HG02840 (cell line): ENCODE data around the gene FAM114A2.
"Not testable (repeated sequence)": the region's sequence is repeated elsewhere in the genome, so short reads cannot be mapped to it uniquely, and the experiment has no call there.

Source experiments
- ATAC-seq: cut with Tn5 transposase; IDR thresholded peaks from one replicate; pipeline ENCODE4 v1.9.1; 2021; ENCODE audit warnings: mild to moderate bottlenecking, moderate library complexity, moderate number of reproducible peaks; ENCODE audit not compliant: unreplicated experiment, low FRiP score

FAM114A2 gene

DNA sequence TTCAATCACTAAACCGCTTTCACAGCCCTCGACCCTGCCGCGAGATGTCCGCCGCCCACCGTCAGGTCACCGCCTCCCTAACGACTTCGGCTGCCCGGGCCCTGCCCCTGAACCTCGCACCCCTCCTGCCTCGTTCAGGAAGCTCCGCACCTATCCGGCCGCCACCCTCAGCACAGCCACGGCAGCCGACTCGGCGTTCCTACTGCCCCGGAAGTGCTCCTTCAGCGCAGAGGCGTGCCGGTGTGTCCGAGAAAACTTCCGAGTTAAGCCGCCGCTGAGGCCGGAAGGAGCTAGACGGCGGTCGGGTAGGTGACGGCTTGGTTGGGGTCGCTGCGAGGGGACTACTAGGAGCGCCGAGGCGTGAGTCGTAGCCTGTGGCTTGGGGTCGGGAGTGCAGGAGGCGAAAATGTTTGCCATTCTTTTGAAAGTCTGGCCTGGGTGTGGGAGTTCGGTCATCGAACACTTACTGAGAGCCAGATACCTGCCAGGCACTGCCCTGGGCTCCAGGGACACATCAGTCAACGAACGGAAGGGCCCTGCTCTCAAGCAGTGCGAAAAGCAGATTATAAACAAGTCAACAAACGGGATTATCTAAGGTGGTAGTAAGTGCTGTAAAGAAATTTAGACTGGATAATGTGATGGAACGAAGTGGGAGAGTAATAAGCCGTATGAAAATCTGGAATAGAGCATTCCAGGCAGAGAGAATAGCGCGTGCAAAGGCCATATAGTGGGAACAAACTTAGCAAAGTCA, at the start of gene FAM114A2, which contains the start of gene MFAP3:
FAM114A2 (minus strand) TSS at position 204 of the 751 bp plus-strand sequence. CDS start 3,957 bp downstream, outside the sequence.
MFAP3 (plus strand) TSS at position 261 of the 751 bp plus-strand sequence. CDS start 10,756 bp downstream, outside the sequence.
- peak; percentile 96 for ATAC-seq

DNA sequence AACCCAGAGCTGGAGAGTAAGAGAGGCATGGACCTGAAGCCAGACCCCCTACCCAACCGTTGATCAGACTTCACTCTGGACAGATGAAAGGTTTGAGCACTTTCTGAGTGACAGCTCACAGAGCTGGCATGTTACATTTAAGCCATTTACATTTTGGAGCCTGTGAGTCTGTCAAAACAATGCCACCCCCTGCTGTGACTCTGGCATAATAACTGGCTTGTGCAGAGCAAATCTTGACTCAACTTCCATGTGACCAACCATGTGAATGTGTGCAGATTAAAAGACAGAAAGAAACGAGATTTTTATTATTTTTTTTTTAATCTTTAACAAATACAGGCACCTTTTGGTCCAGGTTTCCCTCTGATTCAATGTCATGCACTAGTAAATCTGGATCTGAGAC, 48.5 kb upstream of the FAM114A2 start:
- no peak for ATAC-seq

DNA sequence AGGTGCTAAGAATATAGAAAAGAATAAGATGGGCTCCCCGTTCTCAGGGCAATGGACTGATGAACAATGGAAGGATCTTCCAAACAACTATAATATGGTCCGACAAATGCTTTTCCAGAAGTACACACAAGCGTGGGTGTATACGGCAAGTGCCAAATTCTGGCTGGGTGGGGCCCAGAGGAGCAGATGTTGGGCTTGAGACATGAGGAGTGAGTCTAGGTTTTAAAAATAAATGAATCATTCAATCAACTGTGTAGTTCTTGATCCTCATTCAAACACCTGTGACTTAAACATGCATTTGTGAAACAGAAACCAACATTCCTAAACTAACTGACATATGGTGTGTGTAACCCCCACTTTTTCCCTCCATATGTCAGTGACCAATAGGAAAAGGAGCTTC, 47.9 kb upstream of the FAM114A2 start:
- ATAC-seq = no peak

DNA sequence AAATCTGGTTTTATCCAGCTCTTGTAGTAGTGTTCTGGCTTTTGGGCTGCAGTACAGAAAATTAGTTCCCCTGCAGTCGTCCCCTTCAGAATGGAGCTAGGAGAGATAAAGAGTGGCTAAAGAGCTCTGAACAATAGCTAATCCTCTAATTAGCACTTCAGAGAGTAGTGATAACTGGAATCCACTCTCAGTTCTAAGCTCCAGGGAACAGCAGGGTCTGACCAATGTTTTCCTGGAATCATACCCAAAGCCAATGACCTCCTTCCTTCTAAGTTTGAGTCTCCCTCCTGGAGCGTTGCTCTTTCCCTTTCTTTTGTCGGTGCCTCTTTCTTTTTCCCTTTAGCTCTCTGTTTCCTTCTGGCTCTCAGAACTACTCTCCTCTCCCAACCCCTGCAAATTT, 47.4 kb upstream of the FAM114A2 start:
- no peak for ATAC-seq

DNA sequence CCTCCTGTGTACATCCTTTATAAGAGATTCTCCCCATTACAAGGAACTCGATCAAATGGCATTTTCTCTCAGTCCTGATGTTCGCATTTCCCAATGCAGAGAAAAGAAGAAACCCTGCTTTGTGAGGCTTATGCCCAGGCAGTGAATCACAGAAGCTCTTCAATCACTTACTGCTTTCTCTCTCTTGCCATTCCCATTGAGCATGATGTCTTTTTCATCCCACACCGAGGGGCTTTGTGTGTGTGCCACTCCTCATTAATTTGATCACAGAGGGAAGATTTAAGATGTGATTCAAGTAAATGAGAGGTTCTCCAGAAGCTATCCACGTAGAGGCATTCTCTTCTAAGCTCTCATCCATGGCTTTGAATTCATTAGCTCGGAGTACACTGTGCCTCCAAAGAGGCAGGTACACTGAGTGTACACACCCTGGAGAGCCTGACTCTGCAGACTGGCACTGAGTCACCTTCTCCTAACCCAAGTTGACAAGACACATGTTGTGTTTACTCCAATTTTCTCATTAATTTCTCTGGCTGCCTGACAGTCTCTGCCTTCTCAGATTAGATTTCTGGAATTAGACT, 45.4 kb upstream of the FAM114A2 start:
- no peak for ATAC-seq

DNA sequence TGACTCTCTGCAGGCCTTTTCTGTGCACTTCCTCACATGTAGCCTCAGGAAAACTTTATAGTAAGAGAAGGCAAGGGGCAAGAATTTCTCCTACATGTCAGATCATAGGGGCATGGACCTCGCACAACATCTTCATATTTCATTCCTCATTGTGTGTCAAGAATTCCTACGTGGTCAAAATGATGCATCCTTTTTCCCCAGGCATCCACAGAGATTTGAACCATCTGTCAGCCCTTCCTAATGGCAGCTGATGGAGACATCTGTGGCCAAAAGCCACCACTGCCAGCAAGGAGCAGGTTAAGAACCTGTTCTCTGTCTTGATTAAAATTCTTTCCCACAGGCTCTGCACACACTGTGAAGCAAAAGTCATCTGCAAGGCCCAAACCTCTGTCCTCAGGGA, 42.5 kb upstream of the FAM114A2 start:
- no peak for ATAC-seq

DNA sequence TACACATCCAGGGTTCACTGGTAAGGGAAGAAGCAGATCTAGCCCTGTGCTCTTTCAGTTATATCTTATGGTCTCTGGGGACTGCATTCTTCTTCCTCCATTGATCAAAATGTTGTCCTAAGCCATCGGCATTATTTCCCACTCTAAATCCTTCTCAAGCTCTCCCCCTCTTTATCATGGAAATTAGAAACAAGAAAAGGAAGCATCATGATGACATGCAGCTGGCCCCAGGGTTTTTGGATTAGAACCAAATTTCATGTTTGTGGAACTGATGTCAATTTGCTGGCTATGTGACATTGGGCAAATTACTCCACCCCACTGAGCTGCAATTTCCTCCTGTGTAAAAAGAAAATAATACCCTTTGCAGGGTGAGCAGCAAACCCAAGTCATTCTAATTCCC, 39.6 kb upstream of the FAM114A2 start:
- ATAC-seq = no peak

DNA sequence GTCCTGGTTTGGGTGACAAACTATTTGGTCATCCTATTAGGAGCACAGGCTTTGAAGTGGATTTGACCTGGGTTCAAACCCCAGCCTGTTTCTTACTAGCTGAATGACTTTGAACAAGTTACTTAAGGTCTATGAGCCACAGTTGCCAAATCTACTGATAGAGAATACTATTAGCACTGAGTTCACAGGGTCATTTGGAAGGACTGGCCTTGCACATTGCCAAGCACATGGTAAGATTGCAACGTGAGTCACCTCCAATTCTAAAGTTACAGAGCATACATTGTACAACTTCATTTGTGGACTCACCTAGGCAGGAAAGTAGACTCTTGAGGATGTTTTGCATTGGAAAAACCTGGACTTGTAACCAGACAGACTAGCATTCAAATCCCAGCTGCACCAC, 39.0 kb upstream of the FAM114A2 start:
- ATAC-seq = no peak

DNA sequence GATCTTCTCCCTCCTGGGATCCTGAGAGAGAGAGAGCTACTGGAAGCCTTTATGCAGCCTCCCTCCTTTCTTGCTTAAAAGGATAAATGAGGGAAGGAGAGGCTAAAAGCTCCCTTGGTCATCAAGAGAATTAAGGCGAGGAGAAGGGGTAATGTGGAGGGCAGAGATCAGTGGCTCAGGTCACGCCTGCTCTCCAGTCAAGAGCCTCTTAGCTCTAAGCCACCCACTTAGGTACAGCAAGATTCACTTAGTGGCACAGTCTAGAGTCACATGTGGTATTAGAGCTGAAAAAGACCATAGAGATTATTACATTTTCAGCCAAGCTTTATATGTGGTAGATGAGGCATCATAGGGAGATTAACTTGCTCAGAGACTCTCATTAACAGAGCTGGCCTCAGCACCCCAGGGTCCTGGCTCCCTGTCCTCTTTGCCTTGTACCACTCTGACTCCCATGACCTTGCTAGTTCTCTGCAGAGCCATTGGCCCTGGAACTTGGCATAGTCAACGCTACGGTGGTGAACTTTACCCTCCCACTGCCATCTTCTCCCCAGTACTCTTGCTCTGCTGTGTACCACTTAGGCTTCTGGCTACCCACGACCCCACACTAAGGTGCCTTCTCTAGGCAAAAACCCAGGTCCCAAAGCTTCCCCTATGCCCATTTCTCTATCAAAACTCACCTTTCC, 37.7 kb upstream of the FAM114A2 start:
- ATAC-seq = no peak

DNA sequence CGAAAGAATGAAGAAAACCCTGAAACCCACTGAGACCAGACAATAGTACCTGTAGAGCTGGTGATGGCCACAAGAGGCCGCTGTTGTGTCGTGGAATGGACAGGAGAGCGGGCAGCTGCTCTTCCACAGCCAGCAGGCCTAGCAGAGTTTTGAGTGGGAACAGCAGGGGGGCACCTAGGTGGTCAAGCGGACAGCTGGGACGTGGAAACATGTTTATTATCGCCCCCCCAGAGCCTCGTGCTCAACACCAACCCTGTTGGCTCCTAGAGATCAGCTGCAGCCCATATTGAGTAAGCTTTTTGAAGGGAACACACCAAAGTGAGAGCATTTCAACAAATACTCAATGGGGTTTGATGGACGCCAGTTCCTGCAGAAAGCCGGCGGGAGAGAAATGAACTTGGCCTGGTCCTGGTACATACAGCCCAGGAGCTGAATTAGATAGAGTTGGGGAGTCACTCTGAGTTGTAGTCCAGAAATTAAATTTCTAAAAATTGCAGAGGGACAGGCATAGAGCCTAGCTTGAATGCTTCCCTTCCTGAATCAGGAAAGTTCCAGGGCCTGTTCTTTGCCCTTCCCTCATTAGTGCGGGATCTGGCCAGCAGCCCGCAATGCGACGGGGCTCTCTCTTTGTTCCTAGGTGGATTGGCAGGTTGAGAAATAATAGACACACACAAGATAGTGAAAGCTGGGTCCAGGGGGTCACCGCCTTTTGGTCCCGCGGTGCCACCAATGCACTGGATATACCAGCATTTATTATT, 33.9 kb upstream of the FAM114A2 start:
- ATAC-seq = peak; percentile 93

DNA sequence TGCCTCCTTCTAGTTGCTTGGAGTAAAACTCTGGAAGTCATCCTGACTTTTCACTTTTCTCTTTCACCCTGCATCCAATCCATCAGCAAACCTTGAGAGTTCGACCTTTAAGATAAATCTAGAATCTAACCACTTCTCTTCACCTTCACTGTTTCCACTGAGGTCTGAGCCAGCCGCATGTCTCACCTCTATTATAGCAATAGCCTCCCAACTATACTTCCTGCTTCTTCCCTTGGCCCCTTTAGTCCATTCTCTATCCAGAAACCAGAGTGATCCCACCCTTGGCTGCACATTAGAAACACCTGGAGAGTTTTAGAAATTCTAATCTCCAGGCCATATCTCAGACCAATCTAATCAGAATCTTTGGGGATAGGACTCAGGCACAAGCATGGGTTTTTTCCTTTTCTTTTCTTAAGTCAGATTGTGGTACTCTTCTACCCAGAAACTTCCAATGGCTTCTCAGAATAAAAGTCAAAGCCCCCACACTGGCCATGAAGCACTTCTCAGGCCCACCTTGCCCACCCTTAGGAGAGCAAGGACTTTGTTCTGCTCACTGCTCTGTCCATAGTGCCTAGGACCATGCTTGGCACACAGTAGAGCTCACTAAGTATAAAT, 33.2 kb upstream of the FAM114A2 start:
- no peak for ATAC-seq

DNA sequence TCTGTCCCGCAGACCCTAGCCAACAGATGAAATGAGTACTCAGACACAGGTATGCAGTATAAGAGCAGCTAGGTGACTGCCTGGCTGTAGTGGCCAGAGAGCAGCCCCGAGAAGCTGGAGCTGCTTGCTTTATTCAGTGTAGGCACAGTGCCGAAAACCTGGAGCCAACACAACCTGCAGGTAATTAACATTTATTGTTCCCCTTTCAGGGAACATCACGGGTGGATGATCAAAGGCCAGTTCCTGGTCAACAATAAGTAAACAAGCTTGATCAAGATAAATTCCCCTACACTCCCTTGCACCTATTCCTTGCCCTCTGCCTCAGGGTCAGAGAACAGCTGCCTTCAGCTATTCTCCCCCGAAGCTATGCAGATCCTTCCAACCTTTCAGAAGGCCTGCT, 31.1 kb upstream of the FAM114A2 start:
- ATAC-seq = not testable (repeated sequence)

DNA sequence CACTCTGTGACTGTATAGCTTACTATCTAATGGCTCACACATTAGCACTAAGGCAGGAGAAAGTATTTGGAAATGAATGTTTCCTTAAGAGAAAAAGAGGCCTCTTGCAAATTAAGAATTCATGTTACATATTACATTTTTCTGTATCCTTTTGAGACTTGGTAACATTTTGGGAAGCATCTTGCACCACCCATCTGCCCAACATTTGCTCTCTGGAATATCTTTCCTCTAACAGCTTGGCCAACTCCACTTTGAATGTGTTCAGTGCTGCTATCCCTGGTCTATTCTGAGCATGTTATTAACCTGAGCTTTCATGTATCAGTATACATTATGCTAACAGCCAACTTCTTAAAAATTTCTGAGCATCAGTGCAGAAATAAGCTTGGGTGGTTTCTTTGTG, 27.3 kb upstream of the FAM114A2 start:
- no peak for ATAC-seq

DNA sequence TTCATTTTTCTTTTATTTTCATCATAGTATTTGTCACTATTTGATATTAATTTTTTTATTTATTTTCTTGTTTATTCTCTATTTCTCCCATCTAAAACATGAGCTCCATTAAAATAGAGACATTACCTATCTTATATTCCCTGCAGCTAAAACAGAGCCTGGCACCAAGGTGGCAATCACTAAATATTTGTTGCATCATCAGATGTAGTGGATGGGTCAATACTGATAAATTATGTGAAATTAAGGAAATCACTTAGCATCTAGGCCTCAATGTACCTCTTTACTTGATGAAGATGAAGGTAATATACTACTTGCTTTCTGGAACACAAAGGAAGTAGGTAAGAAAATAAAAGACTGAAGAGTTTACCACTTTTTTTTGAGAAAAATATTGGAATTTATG, 24.7 kb upstream of the FAM114A2 start:
- ATAC-seq = no peak

DNA sequence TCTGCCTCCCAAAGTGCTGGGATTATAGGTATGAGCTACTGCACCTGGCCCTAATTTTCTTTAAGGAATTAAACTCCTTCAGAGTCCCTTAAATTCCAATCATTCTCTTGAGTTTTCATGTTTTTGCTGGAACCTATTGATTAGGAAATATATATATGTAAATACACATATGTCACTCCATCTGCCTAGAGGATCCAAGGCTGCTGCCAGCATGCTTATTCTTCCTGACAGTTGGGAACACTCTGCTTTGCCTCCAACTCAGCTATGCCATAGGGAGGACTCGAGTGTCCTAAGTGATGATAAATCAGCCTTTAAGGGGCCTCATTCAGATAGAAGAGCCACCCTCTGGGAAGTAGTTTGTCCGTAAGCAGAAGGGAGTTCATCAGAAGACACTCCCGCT, 21.9 kb upstream of the FAM114A2 start:
- no peak for ATAC-seq

DNA sequence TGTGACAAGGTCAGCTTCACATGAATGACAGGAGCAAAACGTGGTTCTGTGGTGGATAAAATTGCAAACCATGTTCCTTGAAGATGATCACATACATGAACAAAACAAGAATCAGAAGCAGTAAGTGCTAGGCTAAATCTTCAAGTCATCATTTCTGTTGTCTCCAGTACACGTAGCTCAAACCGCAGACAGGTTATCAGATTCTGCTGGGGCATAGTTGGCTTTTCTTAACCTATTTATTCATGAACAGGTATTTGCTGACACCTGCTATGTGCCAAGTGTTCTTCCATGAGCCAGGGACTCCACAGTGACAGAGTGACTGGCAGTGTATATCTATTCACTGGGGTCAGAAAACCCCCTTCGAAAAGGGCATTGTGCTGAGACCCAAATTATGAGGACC, 20.9 kb upstream of the FAM114A2 start:
- no peak for ATAC-seq

DNA sequence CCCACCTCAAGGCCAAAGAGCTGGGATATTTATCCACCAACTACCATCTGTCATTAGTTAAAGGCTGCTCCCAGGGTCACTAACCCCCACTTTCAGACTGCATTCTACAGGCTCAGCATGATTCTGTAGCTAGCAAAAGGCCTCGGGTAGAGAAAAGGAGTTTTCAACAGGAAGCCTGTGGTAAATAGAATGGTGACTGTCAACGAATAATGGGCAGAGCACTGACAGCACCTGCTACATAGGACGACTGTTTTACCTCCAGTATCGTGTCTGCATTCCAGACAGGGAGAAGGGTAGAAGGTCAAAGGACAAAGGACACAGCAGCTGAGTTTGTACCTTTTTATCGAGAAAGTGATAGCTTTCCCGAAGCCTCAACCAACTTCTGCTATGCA, 20.3 kb upstream of the FAM114A2 start:
- ATAC-seq = no peak

DNA sequence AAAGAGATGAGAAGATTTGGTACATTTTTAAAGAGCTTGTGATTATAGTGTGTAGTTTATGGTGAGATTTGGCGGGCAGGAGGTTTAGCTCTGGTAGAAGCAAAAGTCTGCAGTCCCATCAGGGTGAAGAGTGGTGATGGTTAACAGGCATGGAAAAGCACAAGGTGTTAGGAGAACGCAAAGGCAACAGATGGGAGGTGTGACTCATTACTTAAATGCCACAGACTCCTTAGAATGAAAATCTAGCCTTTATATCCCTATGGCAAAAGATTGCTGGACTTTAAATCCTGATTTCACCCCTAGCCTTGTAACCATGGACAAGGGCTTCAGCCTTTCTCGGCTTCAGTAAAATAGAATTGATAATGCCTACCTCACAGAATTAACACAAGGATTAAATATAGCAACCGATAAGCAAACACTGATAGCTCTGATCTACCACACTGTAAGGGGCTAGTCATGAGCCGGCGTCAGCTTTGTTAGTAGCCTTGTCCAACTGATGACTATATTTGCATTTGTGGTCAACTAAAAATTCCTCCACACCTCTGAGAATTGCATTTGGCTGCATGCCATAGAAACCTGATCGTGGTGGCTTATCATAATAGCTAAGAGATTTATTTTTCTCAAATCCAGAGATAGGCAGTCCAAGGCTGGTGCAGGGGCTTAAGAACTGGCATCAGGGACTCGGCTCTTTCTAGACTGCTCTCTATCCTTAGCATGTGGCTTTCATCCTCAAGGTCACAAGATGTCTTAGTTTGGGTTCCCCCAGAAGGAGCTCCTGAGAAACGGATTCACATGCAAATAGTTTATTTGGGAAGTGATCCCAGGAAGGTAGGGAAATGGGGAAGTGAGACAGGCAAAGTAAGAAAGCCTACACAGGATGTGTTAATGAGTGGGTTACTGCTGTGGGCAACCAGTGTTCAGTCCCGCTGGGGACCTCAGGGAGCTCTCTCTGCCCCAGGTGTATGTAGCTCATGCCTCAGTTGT, 19.6 kb upstream of the FAM114A2 start:
- ATAC-seq = no peak

DNA sequence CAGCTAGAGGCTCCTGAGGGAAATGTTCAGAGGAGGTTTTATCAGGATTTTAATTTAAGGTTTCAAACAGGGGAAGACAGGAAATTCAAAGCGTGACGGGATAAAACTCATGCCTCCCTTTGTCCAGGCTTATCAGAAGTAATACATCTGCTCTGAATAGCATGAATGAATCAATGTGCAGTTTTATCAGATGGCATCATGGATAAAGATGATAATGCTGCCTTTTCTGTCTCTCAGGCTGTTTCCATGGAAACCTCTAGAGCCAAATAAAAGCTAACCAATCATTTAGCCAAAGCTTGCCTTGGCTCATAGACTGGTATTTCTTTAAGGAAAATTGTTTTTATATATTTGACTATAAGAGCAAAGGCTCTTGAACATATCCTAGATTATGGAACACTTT, 16.5 kb upstream of the FAM114A2 start:
- no peak for ATAC-seq
